ENCODE results near the gene ZEB2. TPM values are rescaled to one million over a fixed set of nuclear protein-coding genes. Genes with fewer than 3 reads are reported as not detected.

ZEB2 gene
- total and polyA plus RNA-seq, 10 of the 15 experiments (the other 5 are each of a cell fraction or from before 2014, with no cell fraction given), result 0.14 to 3.2 (median 0.84) TPM

DNA sequence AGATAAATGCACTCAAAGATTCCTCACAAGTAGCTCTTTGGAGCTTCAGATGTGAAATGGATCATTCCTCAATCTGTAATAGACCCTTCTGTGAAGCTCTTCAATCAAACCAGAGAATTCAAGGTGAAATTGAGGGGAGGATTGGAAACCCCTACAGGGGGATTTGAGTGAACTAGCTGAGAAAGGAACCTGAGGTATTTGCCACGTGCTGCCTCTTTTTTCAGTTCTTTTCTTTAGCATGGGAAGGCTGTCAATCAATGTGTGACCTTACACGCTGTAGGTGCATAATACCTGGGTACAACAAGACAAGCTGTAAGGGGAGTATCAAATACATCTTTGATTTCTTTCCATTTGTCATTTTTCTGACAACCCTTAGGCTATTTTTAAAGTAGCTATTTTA lies 46.5 kb upstream of the ZEB2 start (continued):
- TF ChIP-seq, protein P1, sequence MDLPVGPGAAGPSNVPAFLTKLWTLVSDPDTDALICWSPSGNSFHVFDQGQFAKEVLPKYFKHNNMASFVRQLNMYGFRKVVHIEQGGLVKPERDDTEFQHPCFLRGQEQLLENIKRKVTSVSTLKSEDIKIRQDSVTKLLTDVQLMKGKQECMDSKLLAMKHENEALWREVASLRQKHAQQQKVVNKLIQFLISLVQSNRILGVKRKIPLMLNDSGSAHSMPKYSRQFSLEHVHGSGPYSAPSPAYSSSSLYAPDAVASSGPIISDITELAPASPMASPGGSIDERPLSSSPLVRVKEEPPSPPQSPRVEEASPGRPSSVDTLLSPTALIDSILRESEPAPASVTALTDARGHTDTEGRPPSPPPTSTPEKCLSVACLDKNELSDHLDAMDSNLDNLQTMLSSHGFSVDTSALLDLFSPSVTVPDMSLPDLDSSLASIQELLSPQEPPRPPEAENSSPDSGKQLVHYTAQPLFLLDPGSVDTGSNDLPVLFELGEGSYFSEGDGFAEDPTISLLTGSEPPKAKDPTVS (IDR thresholded peaks at IDR 0.05; ENCODE audit: low read depth, low read length), result no peak
- TF ChIP-seq, protein P2, sequence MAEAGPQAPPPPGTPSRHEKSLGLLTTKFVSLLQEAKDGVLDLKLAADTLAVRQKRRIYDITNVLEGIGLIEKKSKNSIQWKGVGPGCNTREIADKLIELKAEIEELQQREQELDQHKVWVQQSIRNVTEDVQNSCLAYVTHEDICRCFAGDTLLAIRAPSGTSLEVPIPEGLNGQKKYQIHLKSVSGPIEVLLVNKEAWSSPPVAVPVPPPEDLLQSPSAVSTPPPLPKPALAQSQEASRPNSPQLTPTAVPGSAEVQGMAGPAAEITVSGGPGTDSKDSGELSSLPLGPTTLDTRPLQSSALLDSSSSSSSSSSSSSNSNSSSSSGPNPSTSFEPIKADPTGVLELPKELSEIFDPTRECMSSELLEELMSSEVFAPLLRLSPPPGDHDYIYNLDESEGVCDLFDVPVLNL (IDR thresholded peaks at IDR 0.05; ENCODE audit: low read depth, low read length), result no peak

DNA sequence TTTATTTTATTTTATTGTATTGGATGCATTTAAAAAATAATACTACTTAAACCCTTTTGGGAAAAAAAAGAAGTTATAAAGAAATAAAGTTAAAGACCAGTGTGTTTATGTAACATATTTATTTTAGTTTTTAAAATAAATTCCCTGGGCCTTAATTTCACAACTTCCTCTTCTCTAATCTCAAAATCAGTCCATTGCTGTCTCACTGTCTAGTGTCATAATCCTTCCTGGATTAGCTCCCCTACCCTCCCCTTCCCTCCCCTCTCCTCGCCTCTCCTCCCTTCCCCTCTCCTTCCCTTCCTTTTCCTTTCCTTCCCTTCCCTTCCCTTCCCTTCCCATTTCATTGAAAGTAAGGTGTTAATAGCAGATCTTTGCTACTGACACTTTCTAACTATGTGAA lies 40.3 kb upstream of the ZEB2 start:
- H3K4me1 ChIP-seq (ENCODE audit: control insufficient read depth, insufficient read depth, low read length), result peaks cover 4% of the 10 kb centered on the region; the same call in 1 of the 2 replicates
- in situ Hi-C loops (cut with MboI) (no loop called here), intact Hi-C loops (cut with micrococcal nuclease; ENCODE audit: unreplicated experiment) (no loop called here)
- ChIA-PET SMC1A (ENCODE audit: uncharacterized antibody, unreplicated experiment) (no interaction called here), RAD21 (ENCODE audit: unreplicated experiment) (no interaction called here), CTCF (interaction anchor here (1.4 kb wide), 1 partner anchor 8 kb away, joined by 3 read pairs; no protein-coding TSS in a partner anchor), POLR2A (no interaction called here)
- no peak overlapping the region for H3K4me3 ChIP-seq
- H3K9me3 ChIP-seq (replicated peaks; ENCODE audit: control insufficient read depth, insufficient read depth, low read length), result no peaks in the 10 kb centered on the region; the same call in 1 of the 3 replicates
- no peak for ATAC-seq
- no peak for FAIRE-seq
- TF ChIP-seq ZNF217 (IDR thresholded peaks at IDR 0.05) (no peak), STAT3 (IDR thresholded peaks at IDR 0.05; ENCODE audit: low read depth, low read length) (no peak), ATF7 (IDR thresholded peaks at IDR 0.05; ENCODE audit: low read depth) (no peak), CEBPB (IDR thresholded peaks at IDR 0.05; ENCODE audit: borderline replicate concordance in 1 of 2, low read depth in 2 of 2, low read length in 2 of 2) (no peak), RUNX3 (IDR thresholded peaks at IDR 0.05; ENCODE audit: low read length) (no peak), SREBF2 (IDR thresholded peaks at IDR 0.05; ENCODE audit: low read length) (no peak), POU2F2 (IDR thresholded peaks at IDR 0.05; ENCODE audit: borderline replicate concordance, low read depth, low read length) (no peak), SP1 (IDR thresholded peaks at IDR 0.05; ENCODE audit: low read depth, low read length) (no peak), FOXM1 (IDR thresholded peaks at IDR 0.05; ENCODE audit: low read depth, low read length) (no peak), RAD21 (IDR thresholded peaks at IDR 0.05; ENCODE audit: insufficient read depth, low read depth, low read length) (no peak), YY1 (IDR thresholded peaks at IDR 0.05; ENCODE audit: low read depth, low read length) (no peak), CREM (IDR thresholded peaks at IDR 0.05; ENCODE audit: low read depth) (no peak), DPF2 (IDR thresholded peaks at IDR 0.05) (no peak), MXI1 (IDR thresholded peaks at IDR 0.05; ENCODE audit: low read depth, low read length) (no peak), NRF1 (conservative IDR thresholded peaks at IDR 0.05; ENCODE audit: low read depth, low read length) (no peak), RFX5 (IDR thresholded peaks at IDR 0.05; ENCODE audit: low read depth, low read length) (no peak), CHD4 (IDR thresholded peaks at IDR 0.05) (no peak), FOXK2 (IDR thresholded peaks at IDR 0.05) (no peak)
- TF ChIP-seq, protein P3, sequence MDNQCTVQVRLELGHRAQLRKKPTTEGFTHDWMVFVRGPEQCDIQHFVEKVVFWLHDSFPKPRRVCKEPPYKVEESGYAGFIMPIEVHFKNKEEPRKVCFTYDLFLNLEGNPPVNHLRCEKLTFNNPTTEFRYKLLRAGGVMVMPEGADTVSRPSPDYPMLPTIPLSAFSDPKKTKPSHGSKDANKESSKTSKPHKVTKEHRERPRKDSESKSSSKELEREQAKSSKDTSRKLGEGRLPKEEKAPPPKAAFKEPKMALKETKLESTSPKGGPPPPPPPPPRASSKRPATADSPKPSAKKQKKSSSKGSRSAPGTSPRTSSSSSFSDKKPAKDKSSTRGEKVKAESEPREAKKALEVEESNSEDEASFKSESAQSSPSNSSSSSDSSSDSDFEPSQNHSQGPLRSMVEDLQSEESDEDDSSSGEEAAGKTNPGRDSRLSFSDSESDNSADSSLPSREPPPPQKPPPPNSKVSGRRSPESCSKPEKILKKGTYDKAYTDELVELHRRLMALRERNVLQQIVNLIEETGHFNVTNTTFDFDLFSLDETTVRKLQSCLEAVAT (IDR thresholded peaks at IDR 0.05), result no peak
- H3K4me2 ChIP-seq (ENCODE audit: control insufficient read depth, insufficient read depth), result no peak overlapping the region
- peaks cover 1 to 6% of the 10 kb centered on the region in 2 experiments; a peak in 3 of 4 replicates for H3K27me3 ChIP-seq (replicated peaks in 1 of 2; ENCODE audit: control insufficient read depth in 2 of 2, insufficient read depth in 2 of 2, low read length in 1 of 2)
- no TSS peak for BruUV-seq (replicated peaks)
- H4K20me1 ChIP-seq (ENCODE audit: control insufficient read depth, insufficient read depth), result no peaks in the 10 kb centered on the region
- no peak overlapping the region for H3K9ac ChIP-seq (ENCODE audit: control insufficient read depth, insufficient read depth, low read length)
- no peak overlapping the region for H2AFZ ChIP-seq (ENCODE audit: control insufficient read depth, low read depth, low read length)
- DNase-seq (ENCODE audit: low read depth, low spot score), result no peak
- H3K36me3 ChIP-seq (ENCODE audit: control insufficient read depth in 2 of 2, insufficient read depth in 2 of 2, low read length in 1 of 2), result no peaks in the 10 kb centered on the region
- no peak overlapping the region for H3K27ac ChIP-seq (ENCODE audit: control insufficient read depth, insufficient read depth)
- no peaks in the 10 kb centered on the region for H3K79me2 ChIP-seq (ENCODE audit: control insufficient read depth, insufficient read depth, low read length)
- 0% methylated on average over 1 of the region's 1 CpG for WGBS (ENCODE audit: insufficient coverage, insufficient replicate concordance, low lambda C conversion rate, missing lambda C conversion rate)

All from GM12878 (cell line).